ENCODE results near the gene SEPTIN8. TPM values are rescaled to one million over a fixed set of nuclear protein-coding genes. Genes with fewer than 3 reads are reported as not detected.

SEPTIN8 gene
- total RNA-seq, 1 donor from 2014 or later = 46.2 TPM

DNA sequence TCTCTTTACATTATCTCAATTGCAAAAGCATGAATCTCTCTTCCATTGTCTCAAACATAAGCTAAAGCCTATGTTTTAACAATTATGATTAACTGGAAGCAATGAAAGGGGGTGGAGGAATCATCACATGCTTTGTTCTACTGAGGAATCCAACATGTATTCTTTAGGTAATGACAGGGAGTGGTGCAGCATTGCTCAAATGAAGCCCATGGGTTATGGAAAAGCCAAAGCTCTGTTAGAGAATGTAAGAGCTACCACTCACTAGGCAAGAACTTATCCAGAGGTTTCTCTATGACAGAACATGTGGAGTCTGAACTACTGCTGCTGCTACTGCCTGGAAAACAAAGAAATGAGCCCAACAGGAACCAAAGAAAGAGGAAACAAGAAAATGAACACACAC, 68.4 kb downstream of the SEPTIN8 start:
- Mint-ChIP-seq H3K27me3 (ENCODE audit: insufficient read depth) (no peaks in the 10 kb centered on the region), H3K9me3 (no peaks in the 10 kb centered on the region), H3K4me1 (ENCODE audit: low read depth) (peaks cover 19% of the 10 kb centered on the region), H3K27ac (peak overlapping the region; percentile 52), H3K4me3 (no peak overlapping the region), H3K36me3 (ENCODE audit: low read depth) (peaks cover 34% of the 10 kb centered on the region)
- intact Hi-C loops (cut with micrococcal nuclease) = no loop called here
- DNase-seq (ENCODE audit: low spot score) = no peak

DNA sequence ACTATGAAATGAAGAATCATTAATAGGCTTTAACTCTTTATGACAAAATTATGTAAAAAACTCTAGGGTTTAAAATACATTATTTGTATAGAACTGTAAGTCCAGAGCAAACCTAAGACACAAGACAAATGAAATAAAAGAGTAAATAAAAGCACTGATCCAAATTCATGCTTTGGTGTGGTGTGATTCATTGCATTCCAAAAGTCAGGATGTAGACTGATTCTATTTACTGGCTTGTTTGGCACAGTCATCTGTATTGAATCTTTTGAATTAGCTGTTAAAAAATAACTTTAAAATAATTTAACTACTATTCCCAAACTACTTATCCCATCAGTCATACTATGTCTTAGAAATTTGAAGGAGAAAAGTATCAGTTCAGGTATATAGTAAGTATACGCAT, 72.2 kb downstream of the SEPTIN8 start:
- intact Hi-C loops (cut with micrococcal nuclease) = no loop called here
- H3K36me3 Mint-ChIP-seq (ENCODE audit: low read depth) = peaks cover 49% of the 10 kb centered on the region
- no peak overlapping the region for H3K4me3 Mint-ChIP-seq
- no peak overlapping the region for H3K27ac Mint-ChIP-seq
- H3K9me3 Mint-ChIP-seq = no peaks in the 10 kb centered on the region
- H3K4me1 Mint-ChIP-seq (ENCODE audit: low read depth) = peaks cover 30% of the 10 kb centered on the region
- DNase-seq (ENCODE audit: low spot score) = no peak
- no peaks in the 10 kb centered on the region for H3K27me3 Mint-ChIP-seq (ENCODE audit: insufficient read depth)

Other genes starting within 250 kb of the SEPTIN8 start
- gene IL5, start 233.7 kb downstream of the SEPTIN8 start, total RNA-seq = 1.5 and 2.2 TPM in 2 replicates
- gene RAD50, start 220.3 kb downstream of the SEPTIN8 start, total RNA-seq = 30.9 and 33.0 TPM in 2 replicates
- gene IL13, start 119.1 kb downstream of the SEPTIN8 start, total RNA-seq = 294 and 308 TPM in 2 replicates
- 56.9 and 57.1 TPM in 2 replicates for gene IL4, start 103.2 kb downstream of the SEPTIN8 start, total RNA-seq
- 58.5 and 66.9 TPM in 2 replicates for gene KIF3A, start 39.7 kb downstream of the SEPTIN8 start, total RNA-seq
- gene CCNI2, start 29.8 kb downstream of the SEPTIN8 start, total RNA-seq = 52.5 and 55.6 TPM in 2 replicates
- 0.47 and 0.54 TPM in 2 replicates for gene SOWAHA, start 36.1 kb upstream of the SEPTIN8 start, total RNA-seq
- 6.5 and 8.3 TPM in 2 replicates for gene SHROOM1, start 53.4 kb upstream of the SEPTIN8 start, total RNA-seq
- gene GDF9, start 89.2 kb upstream of the SEPTIN8 start, total RNA-seq = 0.32 and 0.57 TPM in 2 replicates
- 410 and 425 TPM in 2 replicates for gene UQCRQ, start 89.4 kb upstream of the SEPTIN8 start, total RNA-seq
- 3.9 and 4.9 TPM in 2 replicates for gene LEAP2, start 96.4 kb upstream of the SEPTIN8 start, total RNA-seq
- 38.3 and 40.9 TPM in 2 replicates for gene AFF4, start 186.4 kb upstream of the SEPTIN8 start, total RNA-seq
- 37.6 and 41.7 TPM in 2 replicates for gene ZCCHC10, start 249.3 kb upstream of the SEPTIN8 start, total RNA-seq